K562 (cell line): ENCODE data around the gene PRKCE. TPM values are rescaled to one million over a fixed set of nuclear protein-coding genes. Genes with fewer than 3 reads are reported as not detected.
A peak's percentile ranks its signal among the peaks of the same experiment; 100 is the strongest.

Source experiments
- CC2D1A ChIP-seq: fragments of 450-650 bp; IDR thresholded peaks from 2 replicates; pipeline ENCODE4 v1.6.1; 2017; ENCODE audit warnings: mild to moderate bottlenecking
- CREB1 ChIP-seq, 2 experiments: sonication (generic) in 1 of 2; formaldehyde crosslinking in 1 of 2; IDR thresholded peaks; 2 replicates each; pipeline versions ENCODE4 v1.6.1 to v1.8.0; 2012 to 2022; ENCODE audit warnings: inconsistent platforms in 1 of 2, mild to moderate bottlenecking in 1 of 2, missing genetic modification reagents in 1 of 2, moderate library complexity in 1 of 2
- HDAC3 ChIP-seq: fragments of 450-650 bp; IDR thresholded peaks from 2 replicates; pipeline ENCODE4 v1.6.1; 2018; ENCODE audit warnings: borderline replicate concordance, mild to moderate bottlenecking, moderate library complexity; ENCODE audit not compliant: partially characterized antibody
- ILF3 ChIP-seq: fragments of 450-650 bp; IDR thresholded peaks from 2 replicates; pipeline ENCODE4 v1.6.1; 2018; ENCODE audit warnings: antibody characterized with exemption, mild to moderate bottlenecking, moderate library complexity, borderline replicate concordance
- KDM2B ChIP-seq: fragments of 250-450 bp; sonication (Bioruptor Pico); IDR thresholded peaks from 2 replicates; pipeline ENCODE4 v1.8.0; 2021; ENCODE audit warnings: mild to moderate bottlenecking, moderate library complexity
- RBM34 ChIP-seq: fragments of 200-400 bp; formaldehyde crosslinking; IDR thresholded peaks from 2 replicates; pipeline ENCODE4 v1.6.1; 2018; ENCODE audit warnings: low read length, borderline replicate concordance; ENCODE audit not compliant: insufficient read depth
- RNF2 ChIP-seq: sonication (generic); IDR thresholded peaks from 2 replicates; pipeline ENCODE4 v1.6.1; 2016
- SMAD1 ChIP-seq: fragments of 150-350 bp; IDR thresholded peaks from 2 replicates; pipeline ENCODE4 v1.6.1; 2014; ENCODE audit warnings: low read length, low read depth; ENCODE audit not compliant: partially characterized antibody
- SPI1 ChIP-seq: IDR thresholded peaks from 2 replicates; pipeline ENCODE4 v1.6.1; 2011; ENCODE audit warnings: low read depth, low read length, control low read depth, borderline replicate concordance
- SUPT5H ChIP-seq: fragments of 450-650 bp; IDR thresholded peaks from 2 replicates; pipeline ENCODE4 v1.6.1; 2016
- TOE1 ChIP-seq, 2 experiments: fragments of 450-650 bp in 1 of 2; sonication (generic) in 1 of 2; formaldehyde crosslinking in 1 of 2; IDR thresholded peaks; 2 replicates each; pipeline versions ENCODE4 v1.7.1 to v1.8.0; 2016 to 2022; ENCODE audit warnings: borderline replicate concordance in 2 of 2, mild to moderate bottlenecking in 2 of 2, antibody characterized with exemption in 1 of 2, inconsistent platforms in 1 of 2, low read depth in 1 of 2, missing genetic modification reagents in 1 of 2, moderate library complexity in 1 of 2
- U2AF1 ChIP-seq: fragments of 200-400 bp; formaldehyde crosslinking; optimal IDR thresholded peaks from 2 replicates; pipeline ENCODE3; 2017; ENCODE audit warnings: mild to moderate bottlenecking, low read depth, low read length, moderate library complexity
- ZKSCAN1 ChIP-seq: fragments of 150-350 bp; IDR thresholded peaks from 2 replicates; pipeline ENCODE4 v1.6.1; 2016; ENCODE audit warnings: low read depth, low read length
- ZNF431 ChIP-seq: sonication (generic); formaldehyde crosslinking; IDR thresholded peaks from 2 replicates; pipeline ENCODE4 v1.8.0; 2022; ENCODE audit warnings: mild to moderate bottlenecking, missing genetic modification reagents
- polyA plus RNA-seq, 8 experiments: library from polyadenylated mRNA; depleted of rRNA in 4 of 8; stranded (reverse) in 5 of 8; unstranded in 3 of 8; fragments of >200 nt; fragmentation: Nextera tagmentation in 2 of 8; fragmentation: Illumina TruSeq in 1 of 8; extraction: Ambion mirVana in 2 of 8; extraction: Trizol in 1 of 8; gene quantifications; 2 replicates each; pipeline versions ENCODE4 v1.2.1 to v1.2.3, GENCODE V29; 2011 to 2014; ENCODE audit warnings: inconsistent platforms in 1 of 8, missing spikeins in 1 of 8
- total RNA-seq, 7 experiments: library from RNA; depleted of rRNA in 6 of 7; stranded (reverse); fragments of >200 nt in 6 of 7; fragmentation: Illumina TruSeq in 2 of 7; extraction: Trizol in 2 of 7; gene quantifications; 2 replicates each; pipeline versions ENCODE4 v1.2.1 to v1.2.3, GENCODE V29; 2011 to 2021; ENCODE audit warnings: low replicate concordance in 1 of 7
- TF ChIP-seq, protein P1 (sequence below), 2 experiments: fragments of 450-650 bp in 1 of 2; sonication (generic) in 1 of 2; formaldehyde crosslinking; conservative IDR thresholded peaks; 2 replicates each; pipeline versions ENCODE4 v1.4.0 to v1.8.1; 2020 to 2022; ENCODE audit warnings: mild to moderate bottlenecking in 1 of 2, missing genetic modification reagents in 1 of 2
- TF ChIP-seq, protein P2 (sequence below): fragments of 450-650 bp; formaldehyde crosslinking; IDR thresholded peaks from 2 replicates; pipeline ENCODE4 v1.4.0; 2020; ENCODE audit warnings: mild to moderate bottlenecking, moderate library complexity
- TF ChIP-seq, protein P3 (sequence below): sonication (generic); IDR thresholded peaks from 2 replicates; pipeline ENCODE4 v1.6.1; 2016
- TF ChIP-seq, protein P4 (sequence below): sonication (generic); formaldehyde crosslinking; IDR thresholded peaks from 2 replicates; pipeline ENCODE4 v1.8.1; 2022; ENCODE audit warnings: missing genetic modification reagents
- TF ChIP-seq, protein P5 (sequence below): fragments of 250-450 bp; sonication (Bioruptor Pico); IDR thresholded peaks from 2 replicates; pipeline ENCODE4 v1.4.0; 2020; ENCODE audit warnings: mild to moderate bottlenecking

Gene PRKCE
- total and polyA plus RNA-seq, 9 of the 15 experiments (the other 6 are each of a cell fraction or from before 2014, with no cell fraction given), result 0.06 to 1.0 (median 0.22) TPM; not detected in 1

DNA sequence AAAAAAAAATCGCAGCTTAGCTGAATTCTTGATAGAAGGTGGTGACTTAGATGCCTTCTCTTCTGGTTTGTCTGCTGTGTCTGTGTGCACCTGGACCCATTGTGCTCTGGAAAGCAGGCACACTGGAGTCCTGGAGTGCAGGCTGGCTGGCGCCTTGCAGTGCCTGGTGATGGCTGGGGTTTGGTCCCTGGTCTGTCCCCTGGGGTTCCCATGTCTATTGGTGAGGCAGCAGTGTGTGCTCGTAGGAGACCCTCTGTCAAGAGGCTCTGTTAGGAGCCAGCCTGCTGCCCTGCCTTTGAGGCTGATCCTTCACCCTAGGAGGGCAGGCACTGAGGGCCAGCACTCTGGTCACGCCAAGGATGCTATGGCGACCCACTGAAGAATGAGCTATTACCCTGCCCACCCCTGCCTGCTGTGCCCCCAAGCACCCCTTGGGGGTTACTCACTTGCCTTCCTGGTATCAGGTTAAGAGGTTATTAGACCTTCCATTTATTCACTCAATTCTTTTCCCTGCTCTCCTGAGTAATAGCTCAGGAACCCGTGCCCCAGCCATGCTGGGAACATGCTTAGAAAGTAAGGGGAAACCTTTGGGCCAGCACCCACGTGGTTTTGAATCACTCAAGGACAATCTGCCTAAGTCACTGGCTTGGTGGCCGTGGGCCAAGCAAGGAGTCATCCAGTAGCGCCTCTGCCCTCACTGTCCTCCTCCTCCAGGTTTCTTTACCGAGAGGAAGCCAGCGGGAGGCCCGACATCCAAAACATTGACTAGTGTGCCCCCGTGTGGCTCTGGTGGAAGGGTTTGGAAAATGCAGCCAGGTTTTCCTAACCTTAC, 284.5 kb downstream of the PRKCE start (continued):
- peak; percentile 75; the same call in 1 of the 2 replicates for TF ChIP-seq CREB1 (IDR thresholded peaks at IDR 0.05)
- peak; percentile 70 for TF ChIP-seq CREB1 (CRISPR knock-in tag; IDR thresholded peaks at IDR 0.05)
- TF ChIP-seq, protein P1, sequence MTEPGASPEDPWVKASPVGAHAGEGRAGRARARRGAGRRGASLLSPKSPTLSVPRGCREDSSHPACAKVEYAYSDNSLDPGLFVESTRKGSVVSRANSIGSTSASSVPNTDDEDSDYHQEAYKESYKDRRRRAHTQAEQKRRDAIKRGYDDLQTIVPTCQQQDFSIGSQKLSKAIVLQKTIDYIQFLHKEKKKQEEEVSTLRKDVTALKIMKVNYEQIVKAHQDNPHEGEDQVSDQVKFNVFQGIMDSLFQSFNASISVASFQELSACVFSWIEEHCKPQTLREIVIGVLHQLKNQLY (CRISPR knock-in tag; conservative IDR thresholded peaks at IDR 0.05), result no peak
- peak; percentile 13 for TF ChIP-seq HDAC3
- TF ChIP-seq, protein P2, sequence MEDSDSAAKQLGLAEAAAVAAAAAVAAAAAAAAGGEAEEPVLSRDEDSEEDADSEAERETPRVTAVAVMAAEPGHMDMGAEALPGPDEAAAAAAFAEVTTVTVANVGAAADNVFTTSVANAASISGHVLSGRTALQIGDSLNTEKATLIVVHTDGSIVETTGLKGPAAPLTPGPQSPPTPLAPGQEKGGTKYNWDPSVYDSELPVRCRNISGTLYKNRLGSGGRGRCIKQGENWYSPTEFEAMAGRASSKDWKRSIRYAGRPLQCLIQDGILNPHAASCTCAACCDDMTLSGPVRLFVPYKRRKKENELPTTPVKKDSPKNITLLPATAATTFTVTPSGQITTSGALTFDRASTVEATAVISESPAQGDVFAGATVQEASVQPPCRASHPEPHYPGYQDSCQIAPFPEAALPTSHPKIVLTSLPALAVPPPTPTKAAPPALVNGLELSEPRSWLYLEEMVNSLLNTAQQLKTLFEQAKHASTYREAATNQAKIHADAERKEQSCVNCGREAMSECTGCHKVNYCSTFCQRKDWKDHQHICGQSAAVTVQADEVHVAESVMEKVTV, result peak; percentile 88
- no peak for TF ChIP-seq U2AF1
- TF ChIP-seq ILF3, result no peak
- no peak for TF ChIP-seq RBM34
- TF ChIP-seq RNF2, result no peak
- TF ChIP-seq, protein P3, sequence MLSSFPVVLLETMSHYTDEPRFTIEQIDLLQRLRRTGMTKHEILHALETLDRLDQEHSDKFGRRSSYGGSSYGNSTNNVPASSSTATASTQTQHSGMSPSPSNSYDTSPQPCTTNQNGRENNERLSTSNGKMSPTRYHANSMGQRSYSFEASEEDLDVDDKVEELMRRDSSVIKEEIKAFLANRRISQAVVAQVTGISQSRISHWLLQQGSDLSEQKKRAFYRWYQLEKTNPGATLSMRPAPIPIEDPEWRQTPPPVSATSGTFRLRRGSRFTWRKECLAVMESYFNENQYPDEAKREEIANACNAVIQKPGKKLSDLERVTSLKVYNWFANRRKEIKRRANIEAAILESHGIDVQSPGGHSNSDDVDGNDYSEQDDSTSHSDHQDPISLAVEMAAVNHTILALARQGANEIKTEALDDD, result peak; percentile 33; the same call in 1 of the 2 replicates
- peak; percentile 57; the same call in 1 of the 2 replicates for TF ChIP-seq TOE1 (IDR thresholded peaks at IDR 0.05; ENCODE audit: borderline replicate concordance)
- TF ChIP-seq TOE1 (CRISPR knock-in tag; IDR thresholded peaks at IDR 0.05; ENCODE audit: borderline replicate concordance, low read depth), result no peak
- TF ChIP-seq ZKSCAN1, result 0 out of 2 replicates have a peak, but pooled peaks have one; percentile 36
- no peak for TF ChIP-seq SUPT5H
- no peak for TF ChIP-seq SPI1
- TF ChIP-seq, protein P4, sequence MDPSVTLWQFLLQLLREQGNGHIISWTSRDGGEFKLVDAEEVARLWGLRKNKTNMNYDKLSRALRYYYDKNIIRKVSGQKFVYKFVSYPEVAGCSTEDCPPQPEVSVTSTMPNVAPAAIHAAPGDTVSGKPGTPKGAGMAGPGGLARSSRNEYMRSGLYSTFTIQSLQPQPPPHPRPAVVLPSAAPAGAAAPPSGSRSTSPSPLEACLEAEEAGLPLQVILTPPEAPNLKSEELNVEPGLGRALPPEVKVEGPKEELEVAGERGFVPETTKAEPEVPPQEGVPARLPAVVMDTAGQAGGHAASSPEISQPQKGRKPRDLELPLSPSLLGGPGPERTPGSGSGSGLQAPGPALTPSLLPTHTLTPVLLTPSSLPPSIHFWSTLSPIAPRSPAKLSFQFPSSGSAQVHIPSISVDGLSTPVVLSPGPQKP (CRISPR knock-in tag), result no peak
- TF ChIP-seq SMAD1, result no peak
- peak; percentile 38; the same call in 1 of the 2 replicates for TF ChIP-seq ZNF431
- TF ChIP-seq CC2D1A, result peak; percentile 58; the same call in 1 of the 2 replicates
- TF ChIP-seq, protein P5, sequence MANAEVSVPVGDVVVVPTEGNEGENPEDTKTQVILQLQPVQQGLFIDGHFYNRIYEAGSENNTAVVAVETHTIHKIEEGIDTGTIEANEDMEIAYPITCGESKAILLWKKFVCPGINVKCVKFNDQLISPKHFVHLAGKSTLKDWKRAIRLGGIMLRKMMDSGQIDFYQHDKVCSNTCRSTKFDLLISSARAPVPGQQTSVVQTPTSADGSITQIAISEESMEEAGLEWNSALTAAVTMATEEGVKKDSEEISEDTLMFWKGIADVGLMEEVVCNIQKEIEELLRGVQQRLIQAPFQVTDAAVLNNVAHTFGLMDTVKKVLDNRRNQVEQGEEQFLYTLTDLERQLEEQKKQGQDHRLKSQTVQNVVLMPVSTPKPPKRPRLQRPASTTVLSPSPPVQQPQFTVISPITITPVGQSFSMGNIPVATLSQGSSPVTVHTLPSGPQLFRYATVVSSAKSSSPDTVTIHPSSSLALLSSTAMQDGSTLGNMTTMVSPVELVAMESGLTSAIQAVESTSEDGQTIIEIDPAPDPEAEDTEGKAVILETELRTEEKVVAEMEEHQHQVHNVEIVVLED (CRISPR knock-in tag), result no peak
- no peak for TF ChIP-seq KDM2B (CRISPR knock-in tag)
